Brain microvascular endothelial cell (primary cell): ENCODE results near the gene CCT7.

Source experiments
- DNase-seq: peaks from one replicate; pipeline ENCODE4 v3.0.0-alpha.2; 2020
- H3K27ac ChIP-seq: fragments of 250-450 bp; sonication (Bioruptor Pico); 2 replicates; pipeline ENCODE4 v1.5.1; 2020; ENCODE audit warnings: mild to moderate bottlenecking, moderate library complexity
- H3K27me3 ChIP-seq: fragments of 250-450 bp; sonication (Bioruptor Pico); replicated peaks from 2 replicates; pipeline ENCODE4 v1.5.1; 2020; ENCODE audit warnings: mild to moderate bottlenecking
- H3K36me3 ChIP-seq: fragments of 250-450 bp; sonication (Bioruptor Pico); replicated peaks from 2 replicates; pipeline ENCODE4 v1.5.1; 2020; ENCODE audit warnings: mild to moderate bottlenecking
- H3K4me3 ChIP-seq: 2 replicates; pipeline ENCODE4 v1.5.1; 2011; ENCODE audit warnings: low read depth, mild to moderate bottlenecking, control low read depth, low read length, moderate library complexity
- in situ Hi-C: cut with HindIII; loops from 2 replicates; pipeline ENCODE4 v1.10.0; 2017; ENCODE audit warnings: low sequenced_read_pairs, low pct_ligation_motif_present
- TF ChIP-seq, protein P1 (sequence below): IDR thresholded peaks from 2 replicates; pipeline ENCODE4 v1.5.1; 2011; ENCODE audit warnings: low read depth, mild to moderate bottlenecking, moderate library complexity, low read length, control low read depth, inconsistent platforms; ENCODE audit errors: missing control alignments

The CCT7 gene

DNA sequence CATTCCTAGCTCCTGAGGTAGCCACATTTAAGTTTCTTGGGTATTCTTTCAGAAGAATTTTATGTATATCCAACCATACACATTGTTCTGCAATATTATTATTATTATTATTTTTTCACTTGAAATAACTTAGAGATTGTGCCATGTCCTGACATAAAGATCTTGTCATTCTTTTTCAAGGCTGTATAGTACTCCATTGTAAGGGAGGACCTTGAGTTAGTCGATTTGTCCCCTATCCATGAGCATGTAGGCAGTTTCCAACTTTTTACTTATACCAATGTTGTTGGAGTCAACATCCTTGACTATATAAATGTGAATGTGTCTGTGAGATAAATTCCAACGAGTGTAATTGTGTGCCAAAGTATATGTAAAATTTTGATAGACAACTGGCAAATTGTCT, 60.1 kb downstream of the CCT7 start:
- no peaks in the 10 kb centered on the region for H3K36me3 ChIP-seq
- TF ChIP-seq, protein P1, sequence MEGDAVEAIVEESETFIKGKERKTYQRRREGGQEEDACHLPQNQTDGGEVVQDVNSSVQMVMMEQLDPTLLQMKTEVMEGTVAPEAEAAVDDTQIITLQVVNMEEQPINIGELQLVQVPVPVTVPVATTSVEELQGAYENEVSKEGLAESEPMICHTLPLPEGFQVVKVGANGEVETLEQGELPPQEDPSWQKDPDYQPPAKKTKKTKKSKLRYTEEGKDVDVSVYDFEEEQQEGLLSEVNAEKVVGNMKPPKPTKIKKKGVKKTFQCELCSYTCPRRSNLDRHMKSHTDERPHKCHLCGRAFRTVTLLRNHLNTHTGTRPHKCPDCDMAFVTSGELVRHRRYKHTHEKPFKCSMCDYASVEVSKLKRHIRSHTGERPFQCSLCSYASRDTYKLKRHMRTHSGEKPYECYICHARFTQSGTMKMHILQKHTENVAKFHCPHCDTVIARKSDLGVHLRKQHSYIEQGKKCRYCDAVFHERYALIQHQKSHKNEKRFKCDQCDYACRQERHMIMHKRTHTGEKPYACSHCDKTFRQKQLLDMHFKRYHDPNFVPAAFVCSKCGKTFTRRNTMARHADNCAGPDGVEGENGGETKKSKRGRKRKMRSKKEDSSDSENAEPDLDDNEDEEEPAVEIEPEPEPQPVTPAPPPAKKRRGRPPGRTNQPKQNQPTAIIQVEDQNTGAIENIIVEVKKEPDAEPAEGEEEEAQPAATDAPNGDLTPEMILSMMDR: no peak
- DNase-seq: no peak

DNA sequence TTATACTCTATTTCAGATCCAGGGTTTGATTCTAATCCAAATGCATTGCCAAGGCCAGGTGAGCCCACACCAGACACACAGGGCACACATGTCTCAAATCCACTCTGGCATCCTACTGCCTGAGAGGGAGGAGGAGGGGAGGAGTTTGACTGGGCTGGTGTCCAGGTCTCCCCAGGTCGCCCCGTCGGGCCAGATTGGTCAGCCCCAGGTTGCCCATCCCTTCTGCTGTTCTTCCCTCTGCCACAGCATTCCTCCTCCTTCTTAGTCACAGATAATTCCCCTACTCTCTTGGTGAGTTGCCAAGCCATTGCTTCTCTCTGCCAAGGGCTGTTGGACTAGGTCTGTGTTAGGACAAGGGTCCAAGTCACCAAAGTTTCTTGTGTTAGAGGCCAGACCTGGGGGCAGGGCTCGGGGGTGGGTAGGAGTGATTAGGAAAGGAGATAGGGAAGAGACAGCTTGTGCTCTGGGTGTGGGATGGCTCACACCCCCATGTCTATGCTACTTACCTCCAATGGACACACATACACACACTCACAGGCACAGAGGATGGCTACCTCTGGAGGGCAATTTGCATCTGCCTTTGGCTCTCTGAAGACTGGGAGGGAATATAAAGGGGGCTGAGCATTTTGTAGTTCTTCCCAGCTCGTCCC, 61.8 kb downstream of the CCT7 start:
- H3K27me3 ChIP-seq: peaks cover 50% of the 10 kb centered on the region
- no peaks in the 10 kb centered on the region for H3K36me3 ChIP-seq
- no peak for DNase-seq
- no peak overlapping the region for H3K27ac ChIP-seq
- TF ChIP-seq, protein P1: no peak
- in situ Hi-C loops: no loop called here
- H3K4me3 ChIP-seq: no peak overlapping the region

More for the DNA sequence above, 60.1 kb downstream of the CCT7 start:
- Histone ChIP-seq H3K27me3 (peaks cover 57% of the 10 kb centered on the region), H3K27ac (no peak overlapping the region), H3K4me3 (no peak overlapping the region)
- in situ Hi-C loops: no loop called here

DNA sequence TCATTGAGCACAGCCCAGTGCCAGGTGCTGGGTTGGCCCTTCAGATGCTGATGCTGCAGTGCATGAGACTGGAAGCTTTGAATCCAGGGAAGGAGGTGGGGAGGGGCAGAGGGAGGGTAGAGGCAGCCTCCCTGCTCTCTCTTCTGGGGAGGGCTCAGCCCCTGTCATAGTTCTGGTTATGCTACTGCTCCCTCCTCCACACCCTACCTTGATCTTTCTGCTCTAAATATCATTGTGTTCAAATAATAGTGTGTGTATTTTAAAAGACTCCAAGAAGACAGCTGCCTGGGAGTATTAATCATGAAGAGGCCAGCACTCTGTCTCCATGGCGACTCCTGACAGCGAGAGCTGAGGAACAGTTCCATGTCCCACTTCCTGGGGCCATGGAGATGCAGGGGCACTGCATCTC, 63.0 kb downstream of the CCT7 start:
- no peak overlapping the region for H3K27ac ChIP-seq
- peaks cover 37% of the 10 kb centered on the region for H3K27me3 ChIP-seq
- DNase-seq: peak; percentile 36
- H3K4me3 ChIP-seq: no peak overlapping the region
- TF ChIP-seq, protein P1: no peak
- in situ Hi-C loops: no loop called here
- H3K36me3 ChIP-seq: no peaks in the 10 kb centered on the region

DNA sequence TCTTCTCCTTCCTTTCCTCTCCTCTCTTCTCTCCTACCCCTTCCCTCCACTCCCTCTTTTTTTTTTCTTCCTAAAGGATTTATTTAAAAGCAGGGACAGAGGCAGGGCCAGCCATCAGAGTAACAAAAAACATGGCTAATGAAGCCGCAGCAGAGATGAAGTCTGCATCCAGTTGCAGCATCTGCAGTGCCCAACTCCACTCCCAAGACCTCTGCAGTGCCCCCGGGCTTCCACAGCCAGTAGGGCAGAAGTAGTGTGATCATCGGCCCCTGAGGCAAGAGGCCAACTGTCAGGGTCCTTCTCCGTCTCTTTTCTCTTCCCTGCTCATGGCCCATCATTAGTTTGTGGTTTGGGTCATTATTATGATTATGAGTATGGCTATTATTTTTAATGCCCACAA, 63.5 kb downstream of the CCT7 start:
- H3K27me3 ChIP-seq: peaks cover 33% of the 10 kb centered on the region
- H3K36me3 ChIP-seq: no peaks in the 10 kb centered on the region
- in situ Hi-C loops: no loop called here
- DNase-seq: no peak
- H3K4me3 ChIP-seq: no peak overlapping the region
- H3K27ac ChIP-seq: no peak overlapping the region
- TF ChIP-seq, protein P1: no peak

DNA sequence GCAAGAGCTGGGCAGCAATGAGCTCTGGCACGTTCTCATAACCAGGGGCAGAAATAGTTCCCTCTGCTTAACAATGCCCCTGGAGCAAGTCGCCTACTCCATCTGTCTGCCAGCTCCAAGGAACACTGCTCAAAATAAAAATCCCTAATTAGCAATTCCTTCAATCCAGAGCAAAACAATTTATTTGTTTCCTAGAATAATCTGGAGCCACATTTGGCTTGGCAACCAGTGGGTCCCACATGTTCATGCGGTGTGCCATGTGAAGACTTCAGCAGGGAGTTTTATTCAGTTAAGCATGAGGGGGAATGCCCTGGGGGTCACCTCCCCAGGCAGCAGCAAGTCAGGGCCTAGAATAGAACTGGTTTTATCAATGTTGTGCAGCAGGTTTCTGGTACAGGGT, 66.8 kb downstream of the CCT7 start:
- no peaks in the 10 kb centered on the region for H3K36me3 ChIP-seq
- in situ Hi-C loops: no loop called here
- TF ChIP-seq, protein P1: no peak

DNA sequence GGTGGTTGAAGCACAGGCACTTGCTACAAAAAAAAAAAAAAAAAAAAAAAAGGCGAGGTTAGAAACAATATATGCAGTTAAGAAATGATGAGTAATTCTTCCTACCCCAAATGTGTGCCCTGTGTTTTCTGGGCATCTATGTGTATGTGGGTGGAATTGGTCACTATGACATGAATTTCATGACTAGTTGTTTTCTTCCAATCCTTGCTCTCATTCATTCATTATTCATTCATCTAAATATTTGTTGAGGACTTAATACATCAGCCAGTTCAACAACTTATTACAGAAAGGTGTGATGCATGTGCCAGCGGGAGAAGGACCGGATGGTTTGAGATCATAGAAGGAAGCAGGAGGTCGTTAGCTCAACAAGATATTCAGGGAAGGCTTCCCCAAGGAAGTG, 67.5 kb downstream of the CCT7 start:
- in situ Hi-C loops: no loop called here
- Histone ChIP-seq H3K27ac (no peak overlapping the region), H3K4me3 (no peak overlapping the region), H3K27me3 (no peaks in the 10 kb centered on the region), H3K36me3 (no peaks in the 10 kb centered on the region)
- no peak for DNase-seq
- TF ChIP-seq, protein P1: no peak

More for the DNA sequence above, 66.8 kb downstream of the CCT7 start:
- DNase-seq: no peak
- peaks cover 4% of the 10 kb centered on the region for H3K27me3 ChIP-seq
- H3K27ac ChIP-seq: no peak overlapping the region
- H3K4me3 ChIP-seq: no peak overlapping the region
